ENCODE results near the gene URAD.

- TF ChIP-seq CTCF (IDR thresholded peaks at IDR 0.05) (no peak), POLR2A (IDR thresholded peaks at IDR 0.05) (no peak)
Observed at GRCh38 chr13:28000567-28000966, 12.1 kb upstream of the URAD start.
